AG04450 (cell line): Measurements from ENCODE around the gene FMN2. TPM values are rescaled to one million over a fixed set of nuclear protein-coding genes. Genes with fewer than 3 reads are reported as not detected.

ENCODE experiments used
- CTCF ChIA-PET: fragments of 300-600, 350-600 bp; formaldehyde crosslinking; extraction: SDS; loops from one replicate; lab custom pipeline; 2022; ENCODE audit warnings: antibody characterized with exemption, inconsistent platforms; lab: Charles Lee
- POLR2A ChIA-PET: fragments of 350-600 bp; formaldehyde crosslinking; extraction: SDS; loops from one replicate; lab custom pipeline; 2021; ENCODE audit warnings: antibody characterized with exemption, inconsistent platforms; lab: Yijun Ruan, JAX
- DNase-seq: peaks from one replicate; pipeline ENCODE4 v3.0.0-alpha.2; 2011; ENCODE audit warnings: low read depth, low spot score
- H3K27ac ChIP-seq: one replicate; pipeline ENCODE4 v1.5.1; 2012; ENCODE audit warnings: low read depth, low read length, control low read depth
- H3K27me3 ChIP-seq: one replicate; pipeline ENCODE4 v1.6.0; 2012; ENCODE audit warnings: low read length; ENCODE audit not compliant: control insufficient read depth, insufficient read depth
- H3K4me3 ChIP-seq: 2 replicates; pipeline ENCODE4 v1.5.1; 2011; ENCODE audit warnings: mild to moderate bottlenecking, low read depth, low read length, control low read depth
- H3K9me3 ChIP-seq: 2 replicates; pipeline ENCODE4 v1.5.1; 2012; ENCODE audit warnings: low read length; ENCODE audit not compliant: control insufficient read depth, insufficient read depth
- CTCF ChIP-seq: IDR thresholded peaks from 2 replicates; pipeline ENCODE4 v1.5.1; 2011; ENCODE audit warnings: low read depth, low read length, control low read depth, inconsistent platforms
- polyA plus RNA-seq: library from polyadenylated mRNA; depleted of rRNA; stranded (reverse); fragments of >200 nt; gene quantifications from 2 replicates; pipeline ENCODE4 v1.2.3, GENCODE V29; 2011

Gene FMN2
- polyA plus RNA-seq, 1 experiment = 6.9 TPM

- POLR2A ChIA-PET = no interaction called here
- Histone ChIP-seq H3K27ac (no peak overlapping the region), H3K27me3 (no peaks in the 10 kb centered on the region), H3K4me3 (no peak overlapping the region), H3K9me3 (no peaks in the 10 kb centered on the region)
- CTCF ChIA-PET = interaction anchor here (1.0 to 3.3 kb wide), 2 partner anchors 33 to 72 kb away, joined by 3 to 16 read pairs; no protein-coding TSS in a partner anchor
- DNase-seq = no peak
- TF ChIP-seq CTCF = no peak
Measured at GRCh38 chr1:240116831-240117769, 25.4 kb downstream of the FMN2 start.

GRCh38 chr1:240117930-240118329 lies 26.2 kb downstream of the FMN2 start:
- Histone ChIP-seq H3K9me3 (no peaks in the 10 kb centered on the region), H3K27me3 (no peaks in the 10 kb centered on the region), H3K4me3 (no peak overlapping the region), H3K27ac (no peak overlapping the region)
- CTCF ChIA-PET = interaction anchor here (3.3 kb wide), 1 partner anchor 32 kb away, joined by 16 read pairs; no protein-coding TSS in a partner anchor
- POLR2A ChIA-PET = no interaction called here
- no peak for TF ChIP-seq CTCF
- no peak for DNase-seq

GRCh38 chr1:240122639-240123613 lies 31.2 kb downstream of the FMN2 start:
- no peak overlapping the region for H3K4me3 ChIP-seq

GRCh38 chr1:240126821-240127220 lies 35.1 kb downstream of the FMN2 start:
- TF ChIP-seq CTCF = no peak
- H3K9me3 ChIP-seq = no peaks in the 10 kb centered on the region
- ChIA-PET CTCF (interaction anchor here (0.7 to 4.9 kb wide), 3 partner anchors 23 to 30 kb away, joined by 5 to 42 read pairs (median 8); no protein-coding TSS in a partner anchor), POLR2A (no interaction called here)
- DNase-seq = no peak
- no peak overlapping the region for H3K27ac ChIP-seq
- H3K4me3 ChIP-seq = no peak overlapping the region
- H3K27me3 ChIP-seq = no peaks in the 10 kb centered on the region

More at GRCh38 chr1:240122639-240123613, 31.2 kb downstream of the FMN2 start:
- H3K27ac ChIP-seq = no peak overlapping the region
- ChIA-PET POLR2A (no interaction called here), CTCF (interaction anchor here (0.6 to 1.9 kb wide), 4 partner anchors 27 to 64 kb away, joined by 3 to 14 read pairs (median 5); partner anchors contain the start of gene FMN2)
- H3K27me3 ChIP-seq = no peaks in the 10 kb centered on the region
- TF ChIP-seq CTCF = no peak
- no peaks in the 10 kb centered on the region for H3K9me3 ChIP-seq
- DNase-seq = no peak
